Parathyroid adenoma (tissue), 2 donors: ENCODE results near the gene SEPTIN5.

Experiments used
- H2AFZ ChIP-seq: fragments of 300-600 bp; sonication (generic); one replicate; pipeline ENCODE4 v1.7.0; 2017; ENCODE audit warnings: antibody characterized with exemption, mild to moderate bottlenecking
- H3K27ac ChIP-seq: fragments of 300-600 bp; sonication (generic); one replicate; pipeline ENCODE4 v1.7.0; 2017
- H3K27me3 ChIP-seq: fragments of 300-600 bp; sonication (generic); one replicate; pipeline ENCODE4 v1.7.0; 2017; ENCODE audit warnings: low read length; ENCODE audit not compliant: control insufficient read depth, insufficient read depth
- H3K36me3 ChIP-seq: fragments of 300-600 bp; sonication (generic); one replicate; pipeline ENCODE4 v1.7.0; 2017; ENCODE audit warnings: low read length; ENCODE audit not compliant: control insufficient read depth, insufficient read depth
- H3K4me1 ChIP-seq: fragments of 300-600 bp; sonication (generic); one replicate; pipeline ENCODE4 v1.7.0; 2017; ENCODE audit warnings: control low read depth
- H3K4me2 ChIP-seq: fragments of 300-600 bp; sonication (generic); one replicate; pipeline ENCODE4 v1.7.0; 2017; ENCODE audit warnings: low read length
- H3K4me3 ChIP-seq: fragments of 300-600 bp; sonication (generic); one replicate; pipeline ENCODE4 v1.7.0; 2017; ENCODE audit warnings: low read depth, low read length
- H3K79me2 ChIP-seq: fragments of 300-600 bp; sonication (generic); one replicate; pipeline ENCODE4 v1.7.0; 2017; ENCODE audit warnings: control low read depth
- H3K9ac ChIP-seq: fragments of 300-600 bp; sonication (generic); one replicate; pipeline ENCODE4 v1.7.0; 2017; ENCODE audit warnings: mild to moderate bottlenecking
- H3K9me3 ChIP-seq: fragments of 300-600 bp; sonication (generic); one replicate; pipeline ENCODE4 v1.7.0; 2017; ENCODE audit warnings: low read length; ENCODE audit not compliant: control insufficient read depth
- TF ChIP-seq, protein P1 (sequence below): fragments of 300-600 bp; sonication (generic); IDR thresholded peaks from one replicate; pipeline ENCODE4 v1.7.0; 2017; ENCODE audit warnings: antibody characterized with exemption, mild to moderate bottlenecking
- donor health status: primary hyperparathyroidism.

The SEPTIN5 gene

DNA sequence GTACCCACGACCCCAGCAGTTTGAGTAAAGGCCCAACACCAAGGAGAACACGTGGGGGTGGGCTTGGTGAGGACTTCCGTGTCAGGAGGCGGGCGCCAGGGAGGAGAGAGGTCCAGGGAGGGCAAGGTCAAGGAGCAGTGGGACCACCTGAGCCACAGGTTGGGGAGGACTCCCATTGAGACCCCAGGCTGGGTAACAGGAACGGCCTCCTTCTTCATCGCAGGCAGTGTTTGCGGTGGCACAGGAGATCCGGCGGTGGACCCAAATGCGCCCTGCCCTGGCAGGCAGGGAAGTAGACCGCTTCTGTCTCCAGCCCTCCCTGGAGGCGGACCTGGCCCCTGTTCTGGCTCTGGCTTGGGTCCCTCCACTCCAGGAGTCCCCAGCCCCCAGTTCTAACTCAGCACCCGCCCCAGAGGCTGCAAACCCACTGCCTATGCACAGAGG lies 40.4 kb downstream of the SEPTIN5 start:
- Histone ChIP-seq H3K9me3 (no peaks in the 10 kb centered on the region), H3K9ac (no peak overlapping the region), H3K79me2 (no peaks in the 10 kb centered on the region), H3K27me3 (no peaks in the 10 kb centered on the region), H3K36me3 (no peaks in the 10 kb centered on the region), H3K4me3 (no peak overlapping the region), H2AFZ (no peak overlapping the region), H3K4me2 (no peak overlapping the region), H3K4me1 (no peaks in the 10 kb centered on the region), H3K27ac (no peak overlapping the region)
- TF ChIP-seq, protein P1, sequence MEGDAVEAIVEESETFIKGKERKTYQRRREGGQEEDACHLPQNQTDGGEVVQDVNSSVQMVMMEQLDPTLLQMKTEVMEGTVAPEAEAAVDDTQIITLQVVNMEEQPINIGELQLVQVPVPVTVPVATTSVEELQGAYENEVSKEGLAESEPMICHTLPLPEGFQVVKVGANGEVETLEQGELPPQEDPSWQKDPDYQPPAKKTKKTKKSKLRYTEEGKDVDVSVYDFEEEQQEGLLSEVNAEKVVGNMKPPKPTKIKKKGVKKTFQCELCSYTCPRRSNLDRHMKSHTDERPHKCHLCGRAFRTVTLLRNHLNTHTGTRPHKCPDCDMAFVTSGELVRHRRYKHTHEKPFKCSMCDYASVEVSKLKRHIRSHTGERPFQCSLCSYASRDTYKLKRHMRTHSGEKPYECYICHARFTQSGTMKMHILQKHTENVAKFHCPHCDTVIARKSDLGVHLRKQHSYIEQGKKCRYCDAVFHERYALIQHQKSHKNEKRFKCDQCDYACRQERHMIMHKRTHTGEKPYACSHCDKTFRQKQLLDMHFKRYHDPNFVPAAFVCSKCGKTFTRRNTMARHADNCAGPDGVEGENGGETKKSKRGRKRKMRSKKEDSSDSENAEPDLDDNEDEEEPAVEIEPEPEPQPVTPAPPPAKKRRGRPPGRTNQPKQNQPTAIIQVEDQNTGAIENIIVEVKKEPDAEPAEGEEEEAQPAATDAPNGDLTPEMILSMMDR, result no peak

DNA sequence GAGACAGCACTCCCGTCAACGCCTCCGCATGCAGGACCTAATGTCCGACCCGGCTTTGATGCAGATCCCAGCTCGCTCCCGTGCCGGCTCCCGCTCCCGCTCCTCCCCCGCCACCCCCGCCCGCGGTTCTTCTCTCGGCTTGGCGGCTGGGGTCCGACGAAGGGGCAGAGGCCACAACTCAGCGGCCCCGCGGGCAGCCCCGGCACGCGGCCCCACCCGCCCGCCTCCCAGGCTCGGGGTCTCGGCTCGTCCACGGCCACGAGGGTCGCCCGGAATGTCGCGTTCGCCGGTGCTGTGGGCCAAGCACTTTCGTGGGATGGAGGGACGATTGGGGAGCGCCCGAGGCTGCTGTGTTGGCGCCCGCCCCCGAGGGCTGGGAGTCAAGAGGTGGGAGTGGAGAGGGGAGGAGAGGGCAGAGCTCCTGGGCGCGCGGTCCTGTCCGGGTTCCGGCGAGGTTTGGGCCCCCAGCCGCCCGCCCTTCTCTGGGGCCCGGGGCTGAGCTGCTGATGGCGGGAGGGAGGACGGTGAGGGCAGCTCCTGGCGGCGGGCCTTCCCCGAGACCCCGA lies 40.9 kb downstream of the SEPTIN5 start:
- Histone ChIP-seq H2AFZ (no peak overlapping the region), H3K27ac (no peak overlapping the region), H3K36me3 (no peaks in the 10 kb centered on the region), H3K79me2 (no peaks in the 10 kb centered on the region), H3K27me3 (no peaks in the 10 kb centered on the region), H3K9ac (no peak overlapping the region), H3K4me1 (no peaks in the 10 kb centered on the region), H3K4me3 (no peak overlapping the region), H3K4me2 (no peak overlapping the region), H3K9me3 (no peaks in the 10 kb centered on the region)
- TF ChIP-seq, protein P1, result no peak

DNA sequence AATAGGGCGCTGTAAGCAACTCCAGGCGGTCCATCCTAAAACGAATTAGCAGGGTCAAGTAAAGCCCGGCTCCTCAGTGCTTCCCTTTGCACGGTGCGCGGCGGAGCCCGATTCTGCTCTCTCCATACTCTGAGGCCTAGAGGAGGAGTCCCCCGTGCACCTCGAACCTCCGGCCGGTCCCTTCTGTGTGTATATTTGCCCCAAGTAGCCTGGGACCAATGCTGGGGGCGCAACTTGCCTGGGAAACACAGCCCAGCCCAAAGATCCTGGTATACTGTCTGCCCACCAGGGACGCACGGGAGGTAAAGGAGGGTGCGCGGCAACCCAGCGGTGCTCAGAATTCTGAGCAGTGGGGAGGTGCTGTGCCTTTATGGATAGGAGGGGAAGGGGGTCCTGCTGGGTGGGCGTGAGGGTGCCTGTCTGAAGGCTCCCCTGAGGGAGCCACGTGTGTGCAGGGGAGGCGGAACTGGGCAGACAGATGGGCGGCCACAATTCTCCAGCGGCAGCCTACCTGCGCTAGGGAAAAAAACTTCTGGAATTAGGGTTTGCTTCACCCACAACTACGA lies 41.5 kb downstream of the SEPTIN5 start:
- Histone ChIP-seq H3K4me2 (no peak overlapping the region), H3K4me1 (no peaks in the 10 kb centered on the region), H3K9ac (no peak overlapping the region), H2AFZ (no peak overlapping the region), H3K4me3 (no peak overlapping the region), H3K27ac (no peak overlapping the region), H3K79me2 (no peaks in the 10 kb centered on the region), H3K27me3 (no peaks in the 10 kb centered on the region), H3K36me3 (no peaks in the 10 kb centered on the region), H3K9me3 (no peaks in the 10 kb centered on the region)
- TF ChIP-seq, protein P1, result no peak

DNA sequence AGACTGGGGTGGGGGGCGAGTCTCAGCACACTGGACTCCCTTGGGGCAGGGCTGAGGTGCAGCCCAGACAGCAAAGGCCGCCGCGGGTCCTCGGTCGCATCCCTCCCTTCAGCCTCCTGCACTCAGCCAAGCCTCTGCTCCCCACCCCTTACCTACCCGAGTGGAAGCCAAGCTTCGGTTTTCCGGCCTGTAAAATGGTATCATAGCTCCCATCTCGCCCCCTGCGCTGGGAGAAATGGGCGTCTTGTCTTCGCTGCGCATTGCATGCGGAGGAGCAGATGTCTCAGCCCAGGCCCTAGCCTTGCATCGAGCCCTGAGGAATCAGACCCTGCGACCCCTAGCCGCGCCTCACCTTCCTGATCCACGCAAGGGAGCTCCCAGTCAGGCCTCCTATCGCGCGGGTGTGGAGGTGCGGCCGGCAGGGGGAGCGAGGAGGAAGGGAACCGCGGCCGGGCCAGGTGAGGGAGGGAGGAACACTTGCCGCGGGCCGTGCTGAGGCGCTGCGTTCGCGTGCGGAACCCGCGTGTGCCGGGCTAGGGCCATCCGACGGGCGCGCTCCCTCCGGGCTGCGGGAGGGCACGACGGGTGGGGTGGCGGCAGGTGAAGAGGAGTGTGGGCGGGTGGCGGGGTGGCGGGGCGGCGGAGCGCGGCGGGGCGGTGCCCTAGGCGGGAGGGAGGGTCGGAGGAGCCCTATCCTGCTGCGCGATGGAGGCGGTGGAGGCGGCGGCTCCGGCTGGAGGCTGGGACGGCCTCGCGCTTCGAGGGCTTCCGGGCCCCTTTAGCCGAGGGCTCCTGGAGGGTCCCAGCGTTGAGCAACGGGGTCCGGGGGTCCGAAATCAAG lies 42.2 kb downstream of the SEPTIN5 start:
- Histone ChIP-seq H3K4me3 (no peak overlapping the region), H3K36me3 (no peaks in the 10 kb centered on the region), H3K27ac (no peak overlapping the region), H2AFZ (no peak overlapping the region), H3K79me2 (no peaks in the 10 kb centered on the region), H3K9me3 (no peaks in the 10 kb centered on the region), H3K4me2 (peak overlapping the region; percentile 68), H3K4me1 (no peaks in the 10 kb centered on the region), H3K9ac (no peak overlapping the region), H3K27me3 (no peaks in the 10 kb centered on the region)
- TF ChIP-seq, protein P1, result peak; percentile 48
